GM23338 (cell line): Measurements from ENCODE around the gene PLD2. TPM values are rescaled to one million over a fixed set of nuclear protein-coding genes. Genes with fewer than 3 reads are reported as not detected.

Experiments used
- ATAC-seq: fragments of 200-7000 bp; cut with Tn5 transposase; 3 replicates; pipeline ENCODE4 v1.9.1; 2020
- DNase-seq: peaks from one replicate; pipeline ENCODE4 v3.0.0-alpha.2; 2015; ENCODE audit warnings: low spot score
- H2AFZ ChIP-seq: fragments of 200-600 bp; sonication (generic); 2 replicates; pipeline ENCODE4 v1.8.0; 2016; ENCODE audit warnings: antibody characterized with exemption, mild to moderate bottlenecking, moderate library complexity
- H3F3A ChIP-seq: fragments of 200-600 bp; sonication (generic); replicated peaks from 2 replicates; pipeline ENCODE4 v1.8.0; 2017; ENCODE audit warnings: antibody characterized with exemption, mixed run types, low read depth
- H3K27ac ChIP-seq: fragments of 200-600 bp; sonication (generic); 2 replicates; pipeline ENCODE4 v1.6.1; 2016; ENCODE audit warnings: low read depth
- H3K27me3 ChIP-seq: fragments of 200-600 bp; sonication (generic); 2 replicates; pipeline ENCODE4 v1.8.0; 2016; ENCODE audit warnings: mild to moderate bottlenecking, mixed run types, moderate library complexity; ENCODE audit not compliant: insufficient read depth
- H3K36me3 ChIP-seq: fragments of 200-600 bp; sonication (generic); 2 replicates; pipeline ENCODE4 v1.8.0; 2016; ENCODE audit warnings: mild to moderate bottlenecking; ENCODE audit not compliant: insufficient read depth
- H3K4me1 ChIP-seq: fragments of 200-600 bp; sonication (generic); 2 replicates; pipeline ENCODE4 v1.8.0; 2016; ENCODE audit warnings: mild to moderate bottlenecking, moderate library complexity; ENCODE audit not compliant: insufficient read depth
- H3K4me2 ChIP-seq: fragments of 200-600 bp; sonication (generic); 2 replicates; pipeline ENCODE4 v1.7.1; 2017; ENCODE audit warnings: mixed run types
- H3K4me3 ChIP-seq: fragments of 200-600 bp; sonication (generic); 2 replicates; pipeline ENCODE4 v1.6.1; 2016; ENCODE audit warnings: mixed run types
- H3K79me2 ChIP-seq: fragments of 200-600 bp; sonication (generic); replicated peaks from 2 replicates; pipeline ENCODE4 v1.8.0; 2017; ENCODE audit warnings: mild to moderate bottlenecking; ENCODE audit not compliant: insufficient read depth
- H3K9me2 ChIP-seq: fragments of 200-600 bp; sonication (generic); 2 replicates; pipeline ENCODE4 v1.8.0; 2017; ENCODE audit not compliant: insufficient read depth
- H4K20me1 ChIP-seq: fragments of 200-600 bp; sonication (generic); replicated peaks from 2 replicates; pipeline ENCODE4 v1.8.0; 2017; ENCODE audit warnings: mild to moderate bottlenecking; ENCODE audit not compliant: insufficient read depth
- H3K27ac Mint-ChIP-seq: 2 replicates; pipeline ENCODE4 v1.8.0; 2020; ENCODE audit warnings: inconsistent platforms, mild to moderate bottlenecking, moderate library complexity, mixed read lengths
- H3K27me3 Mint-ChIP-seq: 3 replicates; pipeline ENCODE4 v1.8.0; 2022; ENCODE audit warnings: low read depth, mild to moderate bottlenecking, moderate library complexity, mixed read lengths, inconsistent platforms; ENCODE audit not compliant: insufficient read depth, poor library complexity
- H3K36me3 Mint-ChIP-seq: 3 replicates; pipeline ENCODE4 v1.8.0; 2021; ENCODE audit warnings: low read depth, mild to moderate bottlenecking, inconsistent platforms, moderate library complexity, mixed read lengths
- H3K4me1 Mint-ChIP-seq: 3 replicates; pipeline ENCODE4 v1.8.0; 2020; ENCODE audit warnings: mild to moderate bottlenecking, inconsistent platforms, mixed read lengths
- H3K4me3 Mint-ChIP-seq: 3 replicates; pipeline ENCODE4 v1.8.0; 2021; ENCODE audit warnings: moderate library complexity, mild to moderate bottlenecking, inconsistent platforms, mixed read lengths
- H3K9me3 Mint-ChIP-seq: 3 replicates; pipeline ENCODE4 v1.8.0; 2020; ENCODE audit warnings: moderate library complexity, mild to moderate bottlenecking, inconsistent platforms, mixed read lengths
- CREB1 ChIP-seq: fragments of 250-450 bp; sonication (Bioruptor Pico); IDR thresholded peaks from 2 replicates; pipeline ENCODE4 v1.5.0; 2020; ENCODE audit warnings: low read depth, mild to moderate bottlenecking, moderate library complexity
- CTCF ChIP-seq, 2 experiments: fragments of 200-600 bp in 1 of 2; sonication (generic) in 1 of 2; conservative IDR thresholded peaks; 2 replicates each; pipeline versions ENCODE4 v1.5.1 to v1.6.1; 2016 to 2017; ENCODE audit warnings: antibody characterized with exemption in 2 of 2, low read depth in 2 of 2, mild to moderate bottlenecking in 2 of 2, moderate library complexity in 1 of 2
- EZH2 ChIP-seq: fragments of 200-600 bp; sonication (generic); IDR thresholded peaks from one replicate; pipeline ENCODE4 v1.8.0; 2017; ENCODE audit warnings: antibody characterized with exemption, mild to moderate bottlenecking, low read depth; ENCODE audit not compliant: unreplicated experiment
- EZH2phosphoT487 ChIP-seq: fragments of 200-600 bp; sonication (generic); IDR thresholded peaks from one replicate; pipeline ENCODE4 v1.8.1; 2018; ENCODE audit warnings: antibody characterized with exemption; ENCODE audit not compliant: unreplicated experiment
- JUNB ChIP-seq: IDR thresholded peaks from one replicate; pipeline ENCODE4 v1.6.1; 2016; ENCODE audit warnings: antibody characterized with exemption; ENCODE audit not compliant: unreplicated experiment
- NANOG ChIP-seq: IDR thresholded peaks from 2 replicates; pipeline ENCODE4 v1.6.1; 2016; ENCODE audit warnings: antibody characterized with exemption, borderline replicate concordance
- REST ChIP-seq: IDR thresholded peaks from one replicate; pipeline ENCODE4 v1.6.1; 2018; ENCODE audit warnings: antibody characterized with exemption; ENCODE audit not compliant: unreplicated experiment
- STAT1 ChIP-seq: IDR thresholded peaks from one replicate; pipeline ENCODE4 v1.6.1; 2016; ENCODE audit warnings: antibody characterized with exemption; ENCODE audit not compliant: unreplicated experiment
- ZNF114 ChIP-seq: fragments of 250-450 bp; sonication (Bioruptor Pico); IDR thresholded peaks from 2 replicates; pipeline ENCODE4 v1.5.0; 2020; ENCODE audit warnings: mild to moderate bottlenecking, moderate library complexity
- ZNF462 ChIP-seq: fragments of 250-450 bp; sonication (Bioruptor Pico); IDR thresholded peaks from 2 replicates; pipeline ENCODE4 v1.5.0; 2020; ENCODE audit warnings: mild to moderate bottlenecking, moderate library complexity
- polyA plus RNA-seq: library from polyadenylated mRNA; unstranded; fragments of >200 nt; fragmentation: Nextera tagmentation; extraction: Ambion mirVana; gene quantifications from 2 replicates; pipeline ENCODE4 v1.2.1, GENCODE V29; 2016
- total RNA-seq: library from RNA; depleted of rRNA; stranded (reverse); fragments of >200 nt; shearing (Covaris generic); gene quantifications from 2 replicates; pipeline ENCODE4 v1.2.3, GENCODE V29; 2014

Gene PLD2
- total and polyA plus RNA-seq, 2 experiments from 2014 or later: 20.2 to 55.9 TPM

- no peak for TF ChIP-seq ZNF462 (CRISPR knock-in tag)
- TF ChIP-seq JUNB: no peak
- TF ChIP-seq REST: no peak
- no peak for TF ChIP-seq STAT1
- TF ChIP-seq NANOG: no peak
- no peak for TF ChIP-seq ZNF114
Measured at GRCh38 chr17:4759776-4760236, 47.1 kb upstream of the PLD2 start (continued).

GRCh38 chr17:4764595-4764994 is 42.4 kb upstream of the PLD2 start:
- peaks cover 3% of the 10 kb centered on the region for H3K27me3 Mint-ChIP-seq
- no peaks in the 10 kb centered on the region for H4K20me1 ChIP-seq
- H2AFZ ChIP-seq: peak overlapping the region; percentile 90
- no peak for ATAC-seq
- H3K36me3 ChIP-seq: no peaks in the 10 kb centered on the region
- no peak overlapping the region for H3K4me3 ChIP-seq
- no peaks in the 10 kb centered on the region for H3K27me3 ChIP-seq
- H3K4me1 Mint-ChIP-seq: no peaks in the 10 kb centered on the region
- H3K9me3 Mint-ChIP-seq: no peaks in the 10 kb centered on the region
- no peak overlapping the region for H3K27ac ChIP-seq
- no peaks in the 10 kb centered on the region for H3K36me3 Mint-ChIP-seq
- no peak overlapping the region for H3K27ac Mint-ChIP-seq
- no peak overlapping the region for H3K4me3 Mint-ChIP-seq
- no peaks in the 10 kb centered on the region for H3K79me2 ChIP-seq
- no peaks in the 10 kb centered on the region for H3K9me2 ChIP-seq
- no peak for DNase-seq
- 0 out of 2 replicates have a peak, but pooled peaks cover 2% of the 10 kb centered on the region for H3F3A ChIP-seq
- H3K4me2 ChIP-seq: no peak overlapping the region
- no peaks in the 10 kb centered on the region for H3K4me1 ChIP-seq
- TF ChIP-seq EZH2 (no peak), CTCF (conservative IDR thresholded peaks at IDR 0.05; ENCODE audit: low read depth in 2 of 2) (no peak), EZH2phosphoT487 (no peak), CREB1 (CRISPR knock-in tag) (no peak), STAT1 (no peak)
